ENCODE data around the gene CT45A5.
"Not testable (repeated sequence)": the region's sequence is repeated elsewhere in the genome, so short reads cannot be mapped to it uniquely, and the experiment has no call there.

- TF ChIP-seq, protein P1, sequence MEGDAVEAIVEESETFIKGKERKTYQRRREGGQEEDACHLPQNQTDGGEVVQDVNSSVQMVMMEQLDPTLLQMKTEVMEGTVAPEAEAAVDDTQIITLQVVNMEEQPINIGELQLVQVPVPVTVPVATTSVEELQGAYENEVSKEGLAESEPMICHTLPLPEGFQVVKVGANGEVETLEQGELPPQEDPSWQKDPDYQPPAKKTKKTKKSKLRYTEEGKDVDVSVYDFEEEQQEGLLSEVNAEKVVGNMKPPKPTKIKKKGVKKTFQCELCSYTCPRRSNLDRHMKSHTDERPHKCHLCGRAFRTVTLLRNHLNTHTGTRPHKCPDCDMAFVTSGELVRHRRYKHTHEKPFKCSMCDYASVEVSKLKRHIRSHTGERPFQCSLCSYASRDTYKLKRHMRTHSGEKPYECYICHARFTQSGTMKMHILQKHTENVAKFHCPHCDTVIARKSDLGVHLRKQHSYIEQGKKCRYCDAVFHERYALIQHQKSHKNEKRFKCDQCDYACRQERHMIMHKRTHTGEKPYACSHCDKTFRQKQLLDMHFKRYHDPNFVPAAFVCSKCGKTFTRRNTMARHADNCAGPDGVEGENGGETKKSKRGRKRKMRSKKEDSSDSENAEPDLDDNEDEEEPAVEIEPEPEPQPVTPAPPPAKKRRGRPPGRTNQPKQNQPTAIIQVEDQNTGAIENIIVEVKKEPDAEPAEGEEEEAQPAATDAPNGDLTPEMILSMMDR (IDR thresholded peaks at IDR 0.05; ENCODE audit: insufficient read depth, low read length, poor library complexity, severe bottlenecking): not testable (repeated sequence)
- TF ChIP-seq EZH2phosphoT487 (conservative IDR thresholded peaks at IDR 0.05; ENCODE audit: low read length): not testable (repeated sequence)
These were observed 50.6 kb downstream of the CT45A5 start for GRCh38 chrX:135734666-135735065.
